Body of pancreas (tissue), 4 donors: ENCODE measurements around the gene FILIP1L. TPM values are rescaled to one million over a fixed set of nuclear protein-coding genes. Genes with fewer than 3 reads are reported as not detected.

Source experiments
- ATAC-seq: fragments of 150-250 bp; one replicate; pipeline ENCODE4 v1.9.1; 2016
- DNase-seq, 4 donors: peaks; one replicate each; pipeline ENCODE4 v3.0.0-alpha.2; 2019
- H3K27ac ChIP-seq, 4 donors: fragments of 200-600 bp; sonication (generic); 1 replicate in 3 of 4; 2 replicates in 1 of 4; pipeline versions ENCODE4 v1.5.1 to v1.6.1; 2016 to 2019; ENCODE audit warnings: mild to moderate bottlenecking in 1 of 4, mixed read lengths in 1 of 4, moderate library complexity in 1 of 4
- H3K27me3 ChIP-seq, 2 donors: fragments of 200-600 bp; sonication (generic); one replicate each; pipeline ENCODE4 v1.6.0; 2016; ENCODE audit warnings: mild to moderate bottlenecking in 1 of 2
- H3K36me3 ChIP-seq, 2 donors: fragments of 200-600 bp; sonication (generic); replicated peaks in 1 of 2; 2 replicates each; pipeline ENCODE4 v1.5.1; 2016; ENCODE audit warnings: low read depth in 2 of 2; ENCODE audit not compliant: insufficient read depth in 1 of 2
- H3K4me1 ChIP-seq: fragments of 200-600 bp; sonication (generic); one replicate; pipeline ENCODE4 v1.6.0; 2016
- H3K4me3 ChIP-seq, 2 donors: fragments of 200-600 bp; sonication (generic); 1 replicate in 1 of 2; 2 replicates in 1 of 2; pipeline ENCODE4 v1.5.1; 2016 to 2019
- H3K9me3 ChIP-seq, 3 donors: fragments of 200-600 bp; sonication (generic); 1 replicate in 2 of 3; 2 replicates in 1 of 3; pipeline ENCODE4 v1.5.1; 2016
- CTCF ChIP-seq, 7 experiments: fragments of 450-650 bp in 4 of 7; fragments of 200-600 bp in 3 of 7; sonication (generic) in 3 of 7; IDR thresholded peaks; one replicate each; pipeline ENCODE4 v1.5.1; 2016 to 2019; ENCODE audit warnings: antibody characterized with exemption in 7 of 7
- POLR2A ChIP-seq, 3 donors: fragments of 450-650 bp; IDR thresholded peaks; one replicate each; pipeline ENCODE4 v1.6.1; 2016; ENCODE audit warnings: antibody characterized with exemption in 3 of 3, mild to moderate bottlenecking in 2 of 3
- WGBS, 2 donors: methylation state at CpG; one replicate each; pipeline ENCODE4 v1.1.5; 2017; 5-methylcytosine and 5-hydroxymethylcytosine counted together
- intact Hi-C: fragments of 100-400 bp; cut with DNase I; formaldehyde crosslinking; loops from one replicate; pipeline ENCODE4 v1.15.1; 2023
- total RNA-seq, 2 donors: library from RNA; depleted of rRNA; stranded (reverse); fragments of >200 nt; gene quantifications; one replicate each; pipeline ENCODE4 v1.1.0, GENCODE V29; 2016

Gene FILIP1L
- total RNA-seq, 2 donors from 2014 or later: 27.8 to 47.8 TPM

GRCh38 chr3:100033903-100034471, 80.3 kb downstream of the FILIP1L start:
- Histone ChIP-seq H3K27me3 (no peaks in the 10 kb centered on the region), H3K27ac (peak overlapping the region in 1 of 4 donors; percentile 19), H3K4me3 (no peak overlapping the region), H3K9me3 (no peaks in the 10 kb centered on the region), H3K36me3 (no peaks in the 10 kb centered on the region), H3K4me1 (peaks cover 55% of the 10 kb centered on the region)
- no peak for ATAC-seq
- intact Hi-C loops: no loop called here
- DNase-seq: no peak
- WGBS, 2 donors: 89 to 92% methylated on average over 3 of the region's 3 CpGs
- TF ChIP-seq POLR2A (IDR thresholded peaks at IDR 0.05) (no peak), CTCF (IDR thresholded peaks at IDR 0.05) (no peak)

- TF ChIP-seq CTCF (IDR thresholded peaks at IDR 0.05) (no peak), POLR2A (IDR thresholded peaks at IDR 0.05) (no peak)
- WGBS, 2 donors: 22 to 23% methylated on average over 1 of the region's 1 CpG
- ATAC-seq: no peak
These were observed 81.1 kb downstream of the FILIP1L start for GRCh38 chr3:100033184-100033583.

GRCh38 chr3:100032243-100032642, 82.1 kb downstream of the FILIP1L start:
- TF ChIP-seq POLR2A (IDR thresholded peaks at IDR 0.05) (no peak), CTCF (IDR thresholded peaks at IDR 0.05) (no peak)
- H3K4me1 ChIP-seq: peaks cover 47% of the 10 kb centered on the region
- no peaks in the 10 kb centered on the region for H3K36me3 ChIP-seq
- no peak for DNase-seq
- ATAC-seq: no peak
- H3K9me3 ChIP-seq: no peaks in the 10 kb centered on the region
- H3K4me3 ChIP-seq: no peak overlapping the region
- intact Hi-C loops: no loop called here
- H3K27ac ChIP-seq: no peak overlapping the region
- H3K27me3 ChIP-seq: no peaks in the 10 kb centered on the region
- WGBS, 2 donors: 64 to 66% methylated on average over 5 of the region's 5 CpGs

More at GRCh38 chr3:100033184-100033583, 81.1 kb downstream of the FILIP1L start:
- peak in 1 of 4 donors; percentile 20 for DNase-seq
- Histone ChIP-seq H3K27me3 (no peaks in the 10 kb centered on the region), H3K27ac (peak overlapping the region in 1 of 4 donors; percentile 19), H3K4me3 (no peak overlapping the region), H3K36me3 (no peaks in the 10 kb centered on the region), H3K4me1 (peaks cover 47% of the 10 kb centered on the region), H3K9me3 (no peaks in the 10 kb centered on the region)
- intact Hi-C loops: no loop called here

- DNase-seq: no peak
- TF ChIP-seq CTCF (IDR thresholded peaks at IDR 0.05): no peak
- TF ChIP-seq POLR2A (IDR thresholded peaks at IDR 0.05): no peak
- WGBS, 2 donors: 93 to 94% methylated on average over 1 of the region's 1 CpG
- no peaks in the 10 kb centered on the region for H3K9me3 ChIP-seq
- intact Hi-C loops: no loop called here
- H3K4me1 ChIP-seq: peaks cover 43% of the 10 kb centered on the region
- H3K27ac ChIP-seq: no peak overlapping the region
- no peaks in the 10 kb centered on the region for H3K36me3 ChIP-seq
- no peak for ATAC-seq
- H3K27me3 ChIP-seq: no peaks in the 10 kb centered on the region
- H3K4me3 ChIP-seq: no peak overlapping the region
These were observed 83.3 kb downstream of the FILIP1L start for GRCh38 chr3:100030914-100031425.

GRCh38 chr3:100030346-100030745, 84.0 kb downstream of the FILIP1L start:
- H3K4me1 ChIP-seq: peaks cover 47% of the 10 kb centered on the region
- ATAC-seq: no peak
- no peak for DNase-seq
- 89 to 90% methylated on average over 3 of the region's 3 CpGs for WGBS, 2 donors
- no peak overlapping the region for H3K4me3 ChIP-seq
- intact Hi-C loops: no loop called here
- H3K36me3 ChIP-seq: no peaks in the 10 kb centered on the region
- TF ChIP-seq CTCF (IDR thresholded peaks at IDR 0.05) (no peak), POLR2A (IDR thresholded peaks at IDR 0.05) (no peak)
- no peaks in the 10 kb centered on the region for H3K9me3 ChIP-seq
- no peaks in the 10 kb centered on the region for H3K27me3 ChIP-seq
- no peak overlapping the region for H3K27ac ChIP-seq
